ENCODE measurements around the gene AKR1E2.

The AKR1E2 gene

GRCh38 chr10:4835494-4835918 is 9.5 kb downstream of the AKR1E2 start:
- Histone ChIP-seq H4K20me1 (ENCODE audit: low read depth, low read length) (no peaks in the 10 kb centered on the region), H3K27ac (ENCODE audit: low read depth, low read length) (no peak overlapping the region), H3K9me2 (replicated peaks; ENCODE audit: insufficient read depth, low read length) (no peaks in the 10 kb centered on the region), H3K27me3 (ENCODE audit: low read length) (no peaks in the 10 kb centered on the region), H3F3A (ENCODE audit: insufficient read depth) (no peaks in the 10 kb centered on the region), H3K9me3 (ENCODE audit: insufficient read depth, low read length) (no peaks in the 10 kb centered on the region), H3K79me2 (ENCODE audit: insufficient read depth, low read length) (no peaks in the 10 kb centered on the region), H3K4me3 (ENCODE audit: insufficient read depth, low read length, poor library complexity, severe bottlenecking) (no peak overlapping the region), H3K36me3 (ENCODE audit: low read length) (no peaks in the 10 kb centered on the region), H3K9ac (ENCODE audit: low read length) (no peak overlapping the region), H2AFZ (ENCODE audit: low read depth, low read length, severe bottlenecking) (no peak overlapping the region), H3K4me2 (ENCODE audit: low read depth, low read length, poor library complexity, severe bottlenecking) (no peak overlapping the region)
- no peak for TF ChIP-seq EZH2phosphoT487 (conservative IDR thresholded peaks at IDR 0.05; ENCODE audit: low read length)
- TF ChIP-seq CTCF (IDR thresholded peaks at IDR 0.05; ENCODE audit: insufficient read depth, low read length, poor library complexity, severe bottlenecking): no peak

- Histone ChIP-seq H2AFZ (ENCODE audit: low read depth, low read length, severe bottlenecking) (no peak overlapping the region), H3K36me3 (ENCODE audit: low read length) (no peaks in the 10 kb centered on the region), H3K9me2 (replicated peaks; ENCODE audit: insufficient read depth, low read length) (no peaks in the 10 kb centered on the region), H3K4me3 (ENCODE audit: insufficient read depth, low read length, poor library complexity, severe bottlenecking) (no peak overlapping the region), H3K9ac (ENCODE audit: low read length) (no peak overlapping the region), H3K79me2 (ENCODE audit: insufficient read depth, low read length) (no peaks in the 10 kb centered on the region), H3K9me3 (ENCODE audit: insufficient read depth, low read length) (no peaks in the 10 kb centered on the region), H3K4me2 (ENCODE audit: low read depth, low read length, poor library complexity, severe bottlenecking) (no peak overlapping the region), H3K27ac (ENCODE audit: low read depth, low read length) (no peak overlapping the region), H3K27me3 (ENCODE audit: low read length) (no peaks in the 10 kb centered on the region), H4K20me1 (ENCODE audit: low read depth, low read length) (no peaks in the 10 kb centered on the region), H3F3A (ENCODE audit: insufficient read depth) (no peaks in the 10 kb centered on the region)
- TF ChIP-seq CTCF (IDR thresholded peaks at IDR 0.05; ENCODE audit: insufficient read depth, low read length, poor library complexity, severe bottlenecking): no peak
- TF ChIP-seq EZH2phosphoT487 (conservative IDR thresholded peaks at IDR 0.05; ENCODE audit: low read length): no peak
Measured at GRCh38 chr10:4836416-4836969, 10.5 kb downstream of the AKR1E2 start.

- Histone ChIP-seq H3K27ac (ENCODE audit: low read depth, low read length) (no peak overlapping the region), H3F3A (ENCODE audit: insufficient read depth) (no peaks in the 10 kb centered on the region), H3K9me2 (replicated peaks; ENCODE audit: insufficient read depth, low read length) (no peaks in the 10 kb centered on the region), H3K27me3 (ENCODE audit: low read length) (no peaks in the 10 kb centered on the region), H3K9me3 (ENCODE audit: insufficient read depth, low read length) (no peaks in the 10 kb centered on the region), H3K4me2 (ENCODE audit: low read depth, low read length, poor library complexity, severe bottlenecking) (no peak overlapping the region), H3K9ac (ENCODE audit: low read length) (no peak overlapping the region), H2AFZ (ENCODE audit: low read depth, low read length, severe bottlenecking) (no peak overlapping the region), H4K20me1 (ENCODE audit: low read depth, low read length) (no peaks in the 10 kb centered on the region), H3K36me3 (ENCODE audit: low read length) (no peaks in the 10 kb centered on the region), H3K4me3 (ENCODE audit: insufficient read depth, low read length, poor library complexity, severe bottlenecking) (no peak overlapping the region), H3K79me2 (ENCODE audit: insufficient read depth, low read length) (no peaks in the 10 kb centered on the region)
- TF ChIP-seq CTCF (IDR thresholded peaks at IDR 0.05; ENCODE audit: insufficient read depth, low read length, poor library complexity, severe bottlenecking) (no peak), EZH2phosphoT487 (conservative IDR thresholded peaks at IDR 0.05; ENCODE audit: low read length) (no peak)
Measured at GRCh38 chr10:4837551-4837950, 11.5 kb downstream of the AKR1E2 start.

Data from SU-DHL-6 (cell line).